ENCODE data around the gene ABCB10. TPM values are rescaled to one million over a fixed set of nuclear protein-coding genes. Genes with fewer than 3 reads are reported as not detected.

ABCB10 gene
- total and polyA plus RNA-seq, 2 experiments from 2014 or later: 4.7 to 9.7 TPM

Small RNA genes within 50 kb of the gene (small RNA-seq; reads per million reads assigned to genes)
- gene HMGN2P19 (ENCODE audit: low replicate concordance): not detected
- gene RNA5SP78 (ENCODE audit: low replicate concordance): not detected
- gene RNU4-21P (ENCODE audit: low replicate concordance): not detected

Other genes starting within 250 kb of the ABCB10 start
- 13.3 and 13.4 TPM in 2 replicates for gene CCSAP, start 215.7 kb downstream of the ABCB10 start, total RNA-seq (2014; rRNA removed; shearing (Covaris generic))
- 3.9 and 4.2 TPM in 2 replicates for gene CCSAP, start 215.7 kb downstream of the ABCB10 start, polyA plus RNA-seq (2016; fragmentation: Nextera tagmentation; extraction: Ambion mirVana)
- gene ACTA1, start 124.6 kb downstream of the ABCB10 start, total RNA-seq (2014; rRNA removed; shearing (Covaris generic)): 7.1 and 8.8 TPM in 2 replicates
- 13.0 and 16.3 TPM in 2 replicates for gene ACTA1, start 124.6 kb downstream of the ABCB10 start, polyA plus RNA-seq (2016; fragmentation: Nextera tagmentation; extraction: Ambion mirVana)
- 54.5 and 65.4 TPM in 2 replicates for gene NUP133, start 50.4 kb downstream of the ABCB10 start, total RNA-seq (2014; rRNA removed; shearing (Covaris generic))
- gene NUP133, start 50.4 kb downstream of the ABCB10 start, polyA plus RNA-seq (2016; fragmentation: Nextera tagmentation; extraction: Ambion mirVana): 25.0 and 29.5 TPM in 2 replicates
- gene TAF5L, start 67.4 kb upstream of the ABCB10 start, total RNA-seq (2014; rRNA removed; shearing (Covaris generic)): 12.9 and 17.6 TPM in 2 replicates
- 4.5 and 5.6 TPM in 2 replicates for gene TAF5L, start 67.4 kb upstream of the ABCB10 start, polyA plus RNA-seq (2016; fragmentation: Nextera tagmentation; extraction: Ambion mirVana)
- 42.6 and 44.3 TPM in 2 replicates for gene URB2, start 67.5 kb upstream of the ABCB10 start, total RNA-seq (2014; rRNA removed; shearing (Covaris generic))
- 7.6 and 7.9 TPM in 2 replicates for gene URB2, start 67.5 kb upstream of the ABCB10 start, polyA plus RNA-seq (2016; fragmentation: Nextera tagmentation; extraction: Ambion mirVana)

Data from GM23338 (cell line).